Lung (tissue), 12 donors: ENCODE results near the gene VSIG10L2. TPM values are rescaled to one million over a fixed set of nuclear protein-coding genes. Genes with fewer than 3 reads are reported as not detected.

ENCODE experiments used
- ATAC-seq: fragments of 200-7000 bp; cut with Tn5 transposase; one replicate; pipeline ENCODE4 v1.9.1; 2020; ENCODE audit warnings: moderate number of reproducible peaks; ENCODE audit not compliant: insufficient read depth, low FRiP score
- DNase-seq, 3 donors: peaks; one replicate each; pipeline ENCODE4 v3.0.0-alpha.2; 2013 to 2017
- H3K27ac ChIP-seq, 2 donors: one replicate each; pipeline ENCODE4 v1.5.1; 2013; ENCODE audit warnings: mild to moderate bottlenecking in 2 of 2, moderate library complexity in 2 of 2, control low read depth in 1 of 2, inconsistent platforms in 1 of 2, low read depth in 1 of 2, low read length in 1 of 2
- H3K27me3 ChIP-seq, 3 donors: one replicate each; pipeline ENCODE4 v1.5.1; 2013; ENCODE audit warnings: low read length in 2 of 3; ENCODE audit not compliant: control insufficient read depth in 3 of 3, insufficient read depth in 3 of 3
- H3K36me3 ChIP-seq, 4 donors: one replicate each; pipeline ENCODE4 v1.5.1; 2013; ENCODE audit warnings: low read length in 4 of 4, mild to moderate bottlenecking in 1 of 4, moderate library complexity in 1 of 4; ENCODE audit not compliant: control insufficient read depth in 4 of 4, insufficient read depth in 4 of 4
- H3K4me1 ChIP-seq, 5 donors: one replicate each; pipeline ENCODE4 v1.5.1; 2013; ENCODE audit warnings: low read length in 5 of 5, mild to moderate bottlenecking in 2 of 5, moderate library complexity in 1 of 5; ENCODE audit not compliant: control insufficient read depth in 5 of 5, insufficient read depth in 5 of 5
- H3K4me3 ChIP-seq: one replicate; pipeline ENCODE4 v1.5.1; 2013; ENCODE audit warnings: mild to moderate bottlenecking, control low read depth, moderate library complexity
- H3K9ac ChIP-seq, 2 donors: one replicate each; pipeline ENCODE4 v1.5.1; 2013; ENCODE audit warnings: low read length in 2 of 2, control low read depth in 1 of 2; ENCODE audit not compliant: insufficient read depth in 1 of 2
- H3K9me3 ChIP-seq, 4 donors: one replicate each; pipeline ENCODE4 v1.5.1; 2013; ENCODE audit warnings: low read length in 3 of 4, mild to moderate bottlenecking in 1 of 4, moderate library complexity in 1 of 4; ENCODE audit not compliant: control insufficient read depth in 4 of 4, insufficient read depth in 3 of 4
- WGBS, 2 donors: extraction: QIAGEN DNeasy Blood & Tissue Kit; methylation state at CpG; one replicate each; pipeline ENCODE4 v1.1.7; 2013; 5-methylcytosine and 5-hydroxymethylcytosine counted together
- polyA plus RNA-seq, 2 donors: library from polyadenylated mRNA; stranded (reverse); fragments of 200-250 nt; gene quantifications; one replicate each; pipeline ENCODE4 v1.2.1, GENCODE V29; 2013
- total RNA-seq, 2 donors: library from RNA; depleted of rRNA in 1 of 2; stranded (reverse); fragments of >200 nt in 1 of 2; gene quantifications; one replicate each; pipeline ENCODE4 v1.2.1, GENCODE V29; 2014 to 2021
- TF ChIP-seq, protein P1 (sequence below): IDR thresholded peaks from 2 replicates; pipeline ENCODE4 v1.5.1; 2012; ENCODE audit warnings: mild to moderate bottlenecking; ENCODE audit errors: control extremely low read depth, extremely low read depth
- donor health status: control.
- donor health status: control.
- donor health status: Bipolar disorder and iron deficiency.
- donor health status: healthy.
- donor health status: DM: yes; HTN: yes; CAD: no.

Gene VSIG10L2
- total and polyA plus RNA-seq, 4 donors = 0.18 to 0.43 (median 0.30) TPM

DNA sequence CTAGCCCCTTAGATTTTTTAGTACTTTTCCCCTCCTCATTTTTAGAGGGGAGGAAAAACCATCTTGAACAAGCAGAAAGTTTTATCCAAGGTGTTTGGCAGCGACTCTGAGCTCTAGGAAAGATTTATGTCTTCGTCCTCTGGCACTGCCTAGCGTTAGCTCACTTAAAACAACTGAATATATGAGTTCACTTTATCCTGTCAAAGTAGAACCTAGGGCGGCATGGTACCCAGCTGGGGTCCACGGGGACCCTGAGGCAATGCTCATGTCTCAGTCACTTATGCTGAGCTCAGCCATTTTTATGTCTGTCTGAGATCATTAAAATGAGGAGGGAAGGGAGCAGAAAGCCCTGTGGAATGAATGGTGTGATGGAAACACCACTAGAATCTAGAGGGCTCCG lies 14.2 kb upstream of the VSIG10L2 start:
- peaks cover 0 to 15% (median 0%) of the 10 kb centered on the region in 5 donors for H3K4me1 ChIP-seq
- no peak overlapping the region for H3K27ac ChIP-seq
- H3K9ac ChIP-seq = no peak overlapping the region
- no peaks in the 10 kb centered on the region for H3K9me3 ChIP-seq
- H3K27me3 ChIP-seq = no peaks in the 10 kb centered on the region
- no peak for ATAC-seq
- DNase-seq = peak in 1 of 3 donors; percentile 13
- TF ChIP-seq, protein P1, sequence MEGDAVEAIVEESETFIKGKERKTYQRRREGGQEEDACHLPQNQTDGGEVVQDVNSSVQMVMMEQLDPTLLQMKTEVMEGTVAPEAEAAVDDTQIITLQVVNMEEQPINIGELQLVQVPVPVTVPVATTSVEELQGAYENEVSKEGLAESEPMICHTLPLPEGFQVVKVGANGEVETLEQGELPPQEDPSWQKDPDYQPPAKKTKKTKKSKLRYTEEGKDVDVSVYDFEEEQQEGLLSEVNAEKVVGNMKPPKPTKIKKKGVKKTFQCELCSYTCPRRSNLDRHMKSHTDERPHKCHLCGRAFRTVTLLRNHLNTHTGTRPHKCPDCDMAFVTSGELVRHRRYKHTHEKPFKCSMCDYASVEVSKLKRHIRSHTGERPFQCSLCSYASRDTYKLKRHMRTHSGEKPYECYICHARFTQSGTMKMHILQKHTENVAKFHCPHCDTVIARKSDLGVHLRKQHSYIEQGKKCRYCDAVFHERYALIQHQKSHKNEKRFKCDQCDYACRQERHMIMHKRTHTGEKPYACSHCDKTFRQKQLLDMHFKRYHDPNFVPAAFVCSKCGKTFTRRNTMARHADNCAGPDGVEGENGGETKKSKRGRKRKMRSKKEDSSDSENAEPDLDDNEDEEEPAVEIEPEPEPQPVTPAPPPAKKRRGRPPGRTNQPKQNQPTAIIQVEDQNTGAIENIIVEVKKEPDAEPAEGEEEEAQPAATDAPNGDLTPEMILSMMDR = no peak
- H3K36me3 ChIP-seq = no peaks in the 10 kb centered on the region
- H3K4me3 ChIP-seq = no peak overlapping the region
- 77 to 85% methylated on average over 6 of the region's 6 CpGs for WGBS, 2 donors

DNA sequence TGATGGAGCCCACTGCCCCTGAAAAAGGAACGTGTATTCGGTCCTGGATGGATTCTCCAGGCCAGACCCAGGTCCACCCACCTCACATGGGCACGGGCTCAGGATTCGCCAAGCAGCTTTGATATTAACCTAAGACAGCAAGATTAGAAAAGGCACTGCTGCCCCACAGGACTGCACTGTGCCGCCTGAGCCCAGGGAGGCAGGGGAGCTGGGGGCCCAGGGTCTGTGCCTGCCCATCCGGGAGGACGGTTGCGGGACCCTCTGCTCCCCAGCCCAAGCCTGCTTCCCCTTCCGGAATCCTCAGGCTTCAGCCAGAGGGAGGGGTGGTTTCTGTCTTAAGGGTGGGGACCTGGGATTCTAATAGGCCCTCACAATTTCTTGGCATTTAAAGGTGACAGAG lies 13.5 kb upstream of the VSIG10L2 start:
- Histone ChIP-seq H3K9ac (no peak overlapping the region), H3K4me1 (peaks cover 0 to 15% (median 0%) of the 10 kb centered on the region in 5 donors), H3K27ac (no peak overlapping the region), H3K4me3 (no peak overlapping the region), H3K36me3 (no peaks in the 10 kb centered on the region), H3K9me3 (no peaks in the 10 kb centered on the region), H3K27me3 (no peaks in the 10 kb centered on the region)
- no peak for ATAC-seq
- 77 to 88% methylated on average over 9 of the region's 9 CpGs for WGBS, 2 donors
- TF ChIP-seq, protein P1 = no peak
- no peak for DNase-seq

DNA sequence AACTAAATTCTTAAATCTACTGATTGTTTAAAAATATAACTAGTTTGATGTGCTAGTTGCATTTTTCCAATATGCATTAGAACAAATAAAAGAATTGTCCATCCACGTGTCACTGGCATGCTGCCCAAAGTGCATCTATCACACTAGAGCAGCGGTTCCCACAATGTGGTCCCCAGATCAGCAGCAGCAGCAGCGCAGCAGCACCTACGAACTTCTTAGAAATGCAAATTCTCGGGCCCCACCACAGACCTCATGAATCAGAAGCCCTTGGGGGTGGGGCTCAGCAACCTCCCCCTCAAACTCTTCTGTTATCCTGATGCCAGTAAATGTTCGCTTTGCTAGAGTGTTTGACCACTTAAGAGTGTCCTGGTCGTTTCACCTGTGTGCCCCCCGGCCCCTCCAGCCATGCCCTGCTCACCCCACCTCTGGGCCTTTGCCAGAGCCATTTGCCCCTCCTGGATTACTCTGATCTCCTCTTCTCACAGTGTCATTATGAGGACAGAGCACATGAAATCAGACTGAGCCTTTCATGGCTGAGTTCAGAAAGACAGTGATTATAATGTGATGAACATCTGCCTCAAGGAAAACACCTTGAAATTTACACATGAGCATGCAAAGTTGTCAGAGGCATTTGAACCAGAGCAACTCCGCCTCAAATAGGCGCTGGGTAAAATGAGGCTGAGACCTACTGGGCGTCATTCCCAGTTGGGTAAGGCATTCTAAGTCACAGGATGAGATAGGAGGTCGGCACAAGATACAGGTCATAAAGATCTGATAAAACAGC lies 12.6 kb upstream of the VSIG10L2 start:
- no peak overlapping the region for H3K9ac ChIP-seq
- no peaks in the 10 kb centered on the region for H3K9me3 ChIP-seq
- H3K4me3 ChIP-seq = no peak overlapping the region
- ATAC-seq (no peak), DNase-seq (peak in 1 of 3 donors; percentile 17)
- TF ChIP-seq, protein P1 = no peak
- H3K27ac ChIP-seq = no peak overlapping the region
- no peaks in the 10 kb centered on the region for H3K36me3 ChIP-seq
- H3K27me3 ChIP-seq = no peaks in the 10 kb centered on the region
- 68 to 72% methylated on average over 12 of the region's 12 CpGs for WGBS, 2 donors
- peaks cover 0 to 15% (median 1%) of the 10 kb centered on the region in 5 donors for H3K4me1 ChIP-seq
